ENCODE measurements around the gene SNAP25.

SNAP25 gene

DNA sequence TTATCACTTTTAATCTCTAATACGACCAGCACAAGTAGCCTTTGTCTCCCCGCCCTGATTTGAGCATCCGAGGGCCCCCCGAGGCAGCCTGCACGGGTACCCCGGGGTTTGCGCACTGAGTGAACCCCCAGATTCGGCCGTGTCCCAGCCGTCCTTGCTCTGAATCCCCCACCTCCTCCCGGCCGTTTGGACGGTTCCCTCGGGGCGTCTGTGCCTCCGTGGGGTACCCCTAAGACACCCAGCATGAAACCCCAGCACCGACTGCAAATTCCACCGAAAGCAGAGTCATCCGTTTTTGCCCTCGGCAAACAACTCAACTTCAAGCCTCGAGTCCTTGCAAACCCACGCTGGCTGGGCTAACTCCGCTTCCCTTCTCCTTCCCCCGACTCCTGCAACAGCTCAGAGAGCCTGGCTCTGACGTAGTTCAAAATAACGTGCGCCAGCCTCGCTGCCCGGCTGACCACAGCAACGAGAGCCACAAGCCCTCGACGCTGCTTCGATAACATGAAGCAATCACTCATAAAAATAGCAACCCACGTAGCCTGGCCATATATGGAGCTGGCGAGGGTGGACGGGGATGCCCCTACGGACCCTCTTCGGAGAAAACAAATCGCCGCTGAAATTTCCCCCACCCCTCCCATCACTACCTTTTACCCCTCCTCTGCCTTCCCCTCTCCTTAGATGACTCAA, 764 bp upstream of the SNAP25 start:
- peak; percentile 31 to 41 for DNase-seq

DNA sequence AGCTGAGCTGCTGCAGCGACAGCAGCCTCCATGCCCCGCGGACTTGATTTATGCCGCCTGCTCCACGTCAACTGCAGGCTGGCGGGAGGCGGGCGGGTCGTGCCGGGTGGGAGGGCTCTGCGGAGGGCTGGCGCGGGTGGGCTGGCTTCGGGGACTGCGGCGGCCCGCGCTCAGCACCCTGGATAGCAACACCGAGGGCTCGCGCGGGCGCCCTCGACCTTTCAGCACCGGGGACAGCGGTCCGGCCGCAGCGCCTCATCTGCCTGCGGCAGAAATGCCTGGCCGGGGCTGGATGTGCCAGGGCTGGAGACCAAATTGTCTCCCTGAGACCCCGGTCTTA, 792 bp downstream of the SNAP25 start:
- peak; percentile 68 to 74 for DNase-seq

DNA sequence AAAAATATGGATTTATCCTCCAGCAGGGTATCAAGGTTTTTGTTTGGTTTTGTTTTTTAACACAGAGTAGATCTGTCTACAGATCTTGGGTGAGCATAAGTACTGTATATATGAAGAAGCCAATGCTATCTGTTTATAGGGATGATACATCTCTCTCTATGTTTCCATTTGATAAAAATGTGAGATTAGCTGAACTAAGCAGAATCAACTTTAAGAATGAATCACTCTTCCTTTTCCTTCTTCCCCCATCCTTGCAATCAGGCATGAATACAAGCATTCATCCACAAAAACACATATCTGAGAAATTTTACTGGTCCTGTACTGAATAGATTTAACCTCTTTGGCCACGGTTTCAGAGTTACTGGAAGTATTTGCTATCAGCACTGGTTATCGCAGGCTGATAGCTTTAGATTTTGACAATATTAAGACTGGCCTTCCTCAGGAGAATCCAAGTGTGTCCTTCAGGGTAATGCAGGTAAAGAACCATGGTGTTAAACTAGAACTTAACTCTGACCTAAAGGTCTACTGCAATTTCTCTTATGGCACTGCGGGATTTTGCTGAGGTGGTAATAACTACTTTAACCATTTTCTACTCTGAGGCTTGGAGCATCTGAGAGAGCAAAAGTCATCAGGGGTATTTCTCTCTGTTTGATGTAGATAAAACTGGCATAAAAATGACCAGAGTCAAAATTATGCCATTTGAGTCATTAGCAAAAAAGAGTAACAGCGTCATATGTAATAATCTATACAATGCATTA, 1.5 kb downstream of the SNAP25 start:
- no peak for DNase-seq

DNA sequence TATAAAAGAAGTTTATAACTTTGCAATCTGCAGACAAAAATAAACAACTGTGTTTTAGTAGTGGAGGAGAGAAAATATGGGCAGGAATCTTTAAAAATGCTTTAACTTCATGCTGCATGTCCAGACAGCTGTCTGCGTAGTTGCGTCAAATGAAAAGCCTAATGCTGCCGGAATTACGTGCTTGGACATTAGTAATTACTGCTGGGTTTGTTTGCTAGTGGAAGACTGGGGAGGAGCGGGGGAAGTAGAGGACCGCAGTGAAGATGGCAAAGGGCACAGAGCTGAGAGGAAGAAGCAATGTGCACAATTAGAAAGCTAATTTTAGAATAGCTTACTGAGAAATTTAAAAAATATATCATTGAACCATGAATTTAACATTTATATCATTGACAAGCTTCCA, 2.4 kb downstream of the SNAP25 start:
- DNase-seq = no peak

DNA sequence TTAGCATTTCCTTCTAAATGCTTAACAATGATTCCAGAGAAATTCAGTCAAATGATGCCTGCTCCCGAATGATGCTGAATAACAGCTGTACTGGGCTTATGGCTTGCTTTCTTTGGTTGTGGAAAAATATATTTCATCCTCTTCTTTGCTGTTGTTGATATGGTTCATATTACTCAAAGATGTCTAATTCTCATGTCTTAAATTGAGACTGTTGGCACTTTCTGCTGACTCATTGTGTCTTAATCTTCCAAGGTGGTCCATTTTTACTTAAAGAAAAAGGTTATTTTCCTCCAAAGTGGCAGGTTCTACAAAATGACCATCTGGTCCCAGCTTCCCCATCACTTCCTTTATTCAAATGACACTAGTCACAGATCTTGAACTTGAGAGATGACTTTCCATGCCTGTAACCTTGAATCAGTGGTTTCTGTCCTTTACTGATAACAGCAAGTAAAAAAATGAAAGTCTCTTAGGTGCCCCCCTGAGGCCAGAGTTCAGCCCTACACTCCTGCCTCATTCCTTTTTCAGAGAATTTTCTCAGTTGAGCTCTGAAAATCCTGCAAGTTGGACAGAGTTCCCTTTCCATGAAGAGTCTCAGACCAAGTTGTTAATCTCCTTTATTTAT, 6.9 kb downstream of the SNAP25 start:
- DNase-seq = no peak

DNA sequence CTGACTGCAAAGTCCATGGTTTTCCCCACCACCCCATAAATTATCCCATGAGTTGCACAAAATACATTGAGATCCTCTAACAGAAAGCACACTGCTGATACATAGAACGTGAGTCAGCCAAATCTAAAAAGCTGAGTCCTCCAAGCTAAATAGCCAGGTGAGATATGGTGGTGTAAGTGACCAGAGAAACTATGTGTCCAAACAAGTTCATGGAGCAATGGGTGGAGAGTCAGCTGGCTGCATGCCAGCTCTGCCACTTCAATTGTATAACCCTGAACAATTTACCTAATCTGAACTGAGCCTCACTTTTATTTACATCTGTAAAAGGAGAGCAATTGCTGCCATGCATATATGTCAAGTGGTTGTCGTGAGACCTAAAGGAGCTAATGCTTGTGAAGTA, 9.7 kb downstream of the SNAP25 start:
- no peak for DNase-seq

DNA sequence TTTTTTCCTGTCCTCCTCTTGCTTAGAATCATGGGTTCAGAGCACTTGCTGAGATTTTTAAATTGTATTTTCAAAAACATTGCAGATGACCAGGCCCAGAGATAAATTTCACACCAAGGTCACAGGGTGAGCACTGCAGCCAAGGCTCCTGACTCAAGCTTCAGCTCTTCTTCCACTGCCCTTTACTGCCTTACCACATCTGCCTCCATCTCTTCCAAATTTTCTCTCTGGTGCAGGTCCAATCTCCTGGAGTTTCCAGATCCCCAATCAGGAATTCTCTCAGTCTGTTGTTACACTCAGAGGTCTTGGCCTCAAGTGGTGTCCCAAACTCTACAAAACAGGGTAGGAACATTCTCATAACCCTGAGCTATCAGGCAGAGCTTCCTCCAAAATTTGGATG, 12.7 kb downstream of the SNAP25 start:
- no peak for DNase-seq

DNA sequence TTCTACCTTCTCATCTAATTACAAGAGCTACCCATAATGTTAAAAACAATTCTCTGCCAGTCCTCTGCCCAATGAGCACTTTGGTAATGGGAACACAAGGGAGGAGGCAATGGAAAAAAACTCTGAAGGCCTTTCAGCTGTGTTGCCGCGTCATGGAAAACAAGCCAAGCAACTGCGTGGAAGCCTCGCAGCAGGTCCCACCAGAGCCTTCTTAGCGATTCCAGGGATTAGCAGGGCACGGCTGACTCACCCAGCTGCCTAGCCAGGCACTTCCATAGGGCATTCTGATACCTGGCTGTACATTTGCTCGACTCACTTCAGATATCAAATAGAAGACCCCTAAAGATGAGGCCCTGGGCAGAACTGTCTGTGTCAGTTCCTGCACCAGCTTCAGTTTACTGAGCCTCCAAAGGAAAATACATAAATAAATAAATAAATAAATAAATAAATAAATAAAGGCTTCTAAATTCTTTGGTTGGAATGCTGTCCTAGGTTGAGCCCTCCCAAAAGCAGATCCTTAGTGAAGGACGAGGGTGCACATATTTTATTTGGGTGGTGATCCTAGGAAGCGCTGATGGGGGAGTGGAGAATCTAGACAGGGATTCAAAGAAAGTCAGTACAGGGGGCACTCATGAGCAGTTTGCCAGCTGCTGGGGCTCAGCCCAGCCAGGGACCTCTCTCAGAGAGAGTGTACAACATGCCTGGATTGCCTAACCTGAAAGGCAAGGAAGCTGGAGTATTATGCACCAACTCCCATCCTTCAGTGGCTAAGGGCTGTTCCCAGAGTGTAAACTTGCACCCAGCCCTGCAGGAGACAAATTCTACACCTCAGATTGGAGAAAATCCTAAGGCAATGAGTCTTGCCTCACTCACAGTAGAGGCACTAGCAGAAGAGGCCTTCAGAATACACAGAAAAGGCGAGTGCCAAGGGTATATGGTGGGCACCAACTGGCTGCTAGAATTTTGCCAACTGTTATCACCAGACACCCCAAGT, 18.2 kb downstream of the SNAP25 start:
- DNase-seq = no peak

DNA sequence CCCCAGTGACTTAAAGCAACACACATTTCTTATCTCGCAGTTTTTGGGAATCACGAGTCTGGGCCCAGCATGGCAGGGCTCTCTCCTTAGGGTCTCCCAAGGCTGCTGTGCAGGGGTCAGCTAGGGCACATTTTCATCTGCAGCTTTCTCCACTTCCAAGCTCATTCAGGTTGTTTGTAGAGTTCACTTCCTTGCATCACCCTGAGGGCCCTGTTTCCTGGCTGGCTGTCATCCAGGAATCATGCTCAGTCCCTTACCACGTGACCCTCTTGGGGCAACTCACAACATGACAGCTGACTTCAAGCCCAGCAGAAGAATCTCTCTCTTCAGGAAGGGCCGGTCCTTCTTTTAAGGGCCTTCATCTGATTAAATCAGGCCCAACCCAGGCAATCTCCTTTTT, 21.3 kb downstream of the SNAP25 start:
- no peak for DNase-seq

DNA sequence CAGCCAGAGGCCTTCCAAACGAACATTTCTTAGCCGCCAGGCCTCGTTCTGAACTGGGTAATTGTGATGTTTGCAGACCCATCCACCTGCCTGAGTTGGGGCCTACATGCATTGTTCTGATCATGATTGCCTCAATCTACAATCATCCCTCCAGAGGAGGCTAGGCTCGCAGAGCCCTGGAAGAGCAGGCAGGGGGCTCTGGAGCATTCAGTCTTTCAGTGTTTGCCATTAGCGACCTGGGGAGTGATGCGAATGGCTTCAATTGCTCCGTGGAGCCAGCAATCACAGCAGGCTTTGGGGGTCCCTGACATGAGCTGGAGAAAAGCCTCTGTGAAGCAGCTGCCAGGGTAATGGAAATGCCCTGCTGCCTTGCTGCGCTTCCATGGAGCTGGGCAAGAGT, 22.0 kb downstream of the SNAP25 start:
- no peak for DNase-seq

DNA sequence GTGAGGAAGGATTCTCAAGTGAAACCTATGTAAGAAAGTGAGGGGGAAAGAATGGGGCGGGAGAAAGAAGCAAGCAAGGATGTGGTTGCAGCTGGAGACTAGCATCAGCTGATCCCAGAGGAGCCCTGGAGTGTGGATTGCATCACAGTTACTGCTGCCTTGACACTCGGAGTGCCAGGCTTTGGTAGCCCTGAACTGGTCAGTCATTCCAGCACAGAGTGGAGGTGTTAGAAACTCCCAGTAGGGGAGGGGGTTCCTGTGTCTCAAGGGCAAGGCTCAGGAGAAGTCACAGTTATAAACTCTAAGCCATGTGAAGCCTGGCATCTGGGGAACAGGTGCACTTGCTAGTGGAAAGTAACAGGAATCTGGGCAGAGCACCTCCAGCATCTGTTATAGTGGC, 23.5 kb downstream of the SNAP25 start:
- no peak for DNase-seq

DNA sequence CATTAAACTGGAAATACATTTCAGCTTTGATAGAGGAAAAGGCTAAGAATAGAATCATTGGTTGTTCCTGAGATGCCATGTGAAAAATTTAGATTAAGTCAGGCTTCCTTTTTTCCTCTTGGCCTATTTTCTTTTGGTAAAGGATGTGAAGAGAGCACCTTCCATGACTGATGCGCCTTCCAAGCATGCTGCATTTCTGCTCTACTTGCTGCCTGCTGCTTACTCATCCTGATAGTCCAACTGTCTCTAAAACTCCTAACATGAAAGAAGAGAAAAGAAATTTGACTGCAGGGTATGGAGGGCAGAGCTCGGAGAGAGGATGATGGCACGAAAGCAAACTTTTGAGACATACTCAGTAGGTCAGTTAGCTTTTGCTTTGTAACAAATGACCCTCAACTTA, 28.8 kb downstream of the SNAP25 start:
- DNase-seq = no peak

DNA sequence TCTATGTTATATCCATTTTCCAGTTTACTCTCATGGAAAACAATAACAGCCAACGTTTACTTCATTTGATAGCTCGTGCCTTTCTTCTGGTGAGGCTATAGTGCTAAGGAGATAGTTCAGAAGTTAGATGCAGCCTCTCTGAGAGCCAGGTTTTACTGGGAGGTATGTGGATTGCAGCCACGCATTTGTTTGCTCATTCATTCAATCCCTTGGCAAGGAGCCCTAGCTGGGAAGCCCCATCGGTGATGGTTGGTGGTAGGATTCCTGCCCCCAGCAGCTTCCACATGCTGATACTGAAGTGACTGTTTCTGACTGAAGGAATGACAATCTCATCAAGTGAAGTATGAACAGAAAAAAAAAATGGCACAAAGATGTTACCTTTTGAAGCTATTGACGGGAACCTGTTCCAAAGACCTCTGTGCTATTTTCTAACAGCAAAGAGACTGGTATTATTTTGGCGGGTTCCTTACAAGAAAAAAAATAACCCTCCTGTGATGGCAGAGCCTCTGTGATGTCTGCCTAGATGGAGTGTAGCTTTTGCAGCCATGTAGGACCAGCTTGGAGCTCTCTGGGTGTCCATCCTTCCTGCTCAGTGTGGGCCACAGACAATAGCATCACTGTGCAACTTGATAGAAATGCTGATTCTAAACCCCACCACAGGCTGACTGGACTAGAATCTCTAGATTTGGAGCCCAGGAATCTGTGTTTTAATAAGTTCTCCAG, 30.6 kb downstream of the SNAP25 start:
- no peak for DNase-seq

DNA sequence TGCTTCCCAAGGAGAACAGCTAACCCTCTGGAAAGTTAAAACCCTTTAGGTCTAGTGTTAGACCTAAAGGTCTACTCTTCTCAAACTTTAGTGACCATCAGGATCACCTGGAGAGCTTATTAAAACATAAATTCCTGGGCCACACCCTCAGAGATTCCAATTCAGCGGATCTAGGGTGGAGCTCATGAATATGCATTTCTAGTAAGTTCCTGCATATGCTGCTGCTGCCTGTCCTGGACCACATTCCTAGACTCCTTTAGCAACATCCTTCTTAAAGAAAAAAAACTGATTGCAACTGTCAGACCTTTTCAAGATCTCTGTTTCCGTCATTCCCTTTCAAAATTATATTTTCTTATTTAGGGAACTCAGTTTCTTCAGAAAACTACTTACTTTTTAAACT, 31.2 kb downstream of the SNAP25 start:
- DNase-seq = no peak

DNA sequence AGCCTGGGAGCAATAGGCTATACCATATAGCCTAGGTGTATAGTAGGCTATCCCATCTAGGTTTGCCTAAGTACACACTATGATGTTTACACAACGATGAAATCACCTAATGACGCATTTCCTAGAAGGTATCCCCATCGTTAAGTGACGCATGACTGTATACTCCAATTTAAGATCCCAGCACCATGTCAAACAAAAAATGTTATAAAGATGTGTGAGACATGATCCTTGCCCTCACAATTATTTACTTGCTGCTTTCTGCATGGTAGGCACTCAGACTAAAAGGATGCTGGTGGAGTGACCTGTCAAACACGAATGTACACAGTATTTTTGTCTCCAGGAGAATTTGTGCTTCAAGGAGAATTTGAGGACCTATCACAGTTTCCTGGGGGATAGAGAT, 32.3 kb downstream of the SNAP25 start:
- no peak for DNase-seq

DNA sequence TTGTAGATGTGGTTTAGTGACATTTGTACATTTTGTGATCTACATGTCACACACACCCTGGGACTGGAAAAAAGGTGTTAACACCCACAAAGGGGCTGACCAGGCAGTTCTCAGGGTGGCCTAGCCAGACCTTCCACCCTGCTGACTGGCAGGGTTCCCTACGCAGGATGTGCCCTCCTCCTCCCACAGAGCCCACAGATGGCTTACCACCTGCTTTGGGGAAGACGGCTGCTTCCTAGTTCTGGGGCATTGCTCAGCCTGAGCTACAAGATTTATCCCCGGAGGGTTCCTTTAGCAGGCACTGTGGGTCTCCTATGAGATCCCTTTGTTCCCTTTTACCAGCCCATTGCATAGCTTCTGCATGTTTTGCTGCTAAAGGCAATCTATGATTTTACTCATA, 35.1 kb downstream of the SNAP25 start:
- no peak for DNase-seq

DNA sequence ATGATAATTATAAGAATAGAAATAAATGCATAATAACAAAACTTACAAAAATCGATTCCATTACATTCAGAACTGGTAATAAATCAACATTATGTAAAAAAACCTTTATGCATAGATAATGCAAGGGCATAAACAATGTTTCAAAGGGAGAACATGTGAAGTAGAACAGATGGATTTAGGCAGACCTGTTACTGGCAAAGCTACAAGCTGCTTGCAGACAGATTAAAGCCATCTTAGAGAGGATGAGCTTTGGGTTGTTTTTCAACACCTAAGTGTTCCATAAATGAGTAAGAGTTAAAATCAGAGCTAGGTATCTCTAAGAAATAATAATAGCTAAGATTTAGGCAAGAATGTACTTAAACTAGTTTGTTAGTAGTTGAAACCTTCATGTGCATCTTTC, 37.2 kb downstream of the SNAP25 start:
- DNase-seq = no peak

DNA sequence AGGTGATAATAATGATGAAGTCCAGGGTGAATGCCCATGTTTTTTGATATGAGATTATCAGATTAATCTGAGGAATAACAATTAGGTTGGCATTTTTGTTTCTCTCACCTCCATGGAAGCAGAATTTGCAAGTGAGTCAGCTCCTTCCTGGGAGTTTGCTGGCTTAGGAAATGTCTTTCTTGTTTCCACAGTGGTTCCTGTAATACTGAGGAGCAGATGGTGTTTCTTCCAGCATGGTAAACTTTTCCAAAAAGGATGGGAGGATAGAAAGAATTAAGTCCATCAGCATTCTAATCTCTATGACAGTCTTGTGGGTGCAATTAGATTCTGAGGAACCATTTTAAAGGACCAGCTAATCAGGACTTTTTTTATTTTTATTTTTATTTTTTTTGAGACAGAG, 40.5 kb downstream of the SNAP25 start:
- DNase-seq = no peak

DNA sequence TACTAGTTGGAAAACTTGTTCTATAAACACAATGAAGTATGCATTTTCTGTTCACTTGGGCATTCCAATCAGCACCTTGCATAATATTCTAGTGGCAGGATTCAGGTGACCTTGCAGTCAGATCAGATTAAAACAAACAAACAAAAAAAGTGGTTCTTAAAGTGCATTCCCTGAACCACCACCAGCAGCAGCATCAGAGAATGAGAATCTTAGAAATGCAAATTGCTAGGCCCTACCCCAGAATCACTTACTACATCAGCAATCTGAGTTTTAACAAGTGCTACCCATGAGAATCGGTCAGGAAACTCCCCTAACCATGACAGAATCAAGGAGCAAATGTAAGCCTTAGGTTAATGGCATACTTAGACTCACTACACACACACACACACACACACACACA, 41.7 kb downstream of the SNAP25 start:
- DNase-seq = no peak

DNA sequence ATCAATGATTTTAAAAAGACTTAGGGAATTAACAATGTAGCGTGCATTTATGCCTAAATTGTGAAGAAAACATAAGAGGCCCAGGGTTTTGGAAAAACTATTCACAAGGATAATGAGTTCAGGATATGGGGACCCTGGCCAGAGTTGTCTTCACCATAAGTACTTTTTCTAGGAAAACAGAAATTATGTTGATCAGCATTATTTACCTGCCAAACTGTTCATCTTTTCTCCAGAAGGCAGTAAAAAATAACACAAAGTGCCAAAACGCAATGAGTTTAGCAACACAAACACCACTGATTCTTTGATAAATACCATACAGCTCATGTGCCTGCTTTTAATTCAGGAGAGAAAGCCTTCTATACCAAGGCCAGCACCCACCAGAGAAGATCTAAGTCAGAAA, 43.1 kb downstream of the SNAP25 start:
- no peak for DNase-seq

DNA sequence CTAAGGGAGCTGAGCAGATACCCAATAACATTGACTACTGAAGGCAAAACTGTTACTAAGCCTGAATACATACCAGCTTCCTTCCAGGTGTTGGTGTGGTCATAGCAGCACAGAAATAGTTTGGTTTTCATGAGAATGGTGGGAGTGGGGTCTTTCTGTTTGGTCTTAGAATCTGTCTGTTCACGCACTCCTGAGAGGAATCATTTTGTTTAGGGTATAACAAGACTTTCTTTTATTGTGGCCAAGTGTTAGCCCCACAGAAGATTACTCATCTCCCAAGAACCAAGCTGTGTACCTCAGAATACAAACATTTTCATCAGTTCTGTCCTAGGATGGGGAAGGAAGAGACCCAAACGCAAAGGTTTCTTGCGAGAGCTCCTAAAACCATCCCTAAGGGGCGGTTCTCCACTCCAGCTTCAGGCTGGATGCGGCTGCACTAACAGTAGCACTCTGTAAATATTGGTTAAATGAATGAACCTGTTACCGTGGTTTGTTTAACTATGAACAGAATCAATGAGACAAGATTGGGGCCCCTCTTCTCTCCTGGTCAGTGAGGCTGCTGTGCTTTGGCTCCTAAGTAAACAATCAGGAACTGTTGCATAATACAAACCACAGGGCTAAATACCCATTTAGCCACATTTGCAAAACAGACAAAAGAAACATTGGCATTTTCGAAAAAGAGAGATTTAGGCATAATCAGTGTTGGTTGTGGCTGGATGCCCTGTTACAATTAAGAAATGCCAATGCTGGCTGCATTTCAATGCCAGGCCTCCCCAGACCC, 44.9 kb downstream of the SNAP25 start:
- no peak for DNase-seq

DNA sequence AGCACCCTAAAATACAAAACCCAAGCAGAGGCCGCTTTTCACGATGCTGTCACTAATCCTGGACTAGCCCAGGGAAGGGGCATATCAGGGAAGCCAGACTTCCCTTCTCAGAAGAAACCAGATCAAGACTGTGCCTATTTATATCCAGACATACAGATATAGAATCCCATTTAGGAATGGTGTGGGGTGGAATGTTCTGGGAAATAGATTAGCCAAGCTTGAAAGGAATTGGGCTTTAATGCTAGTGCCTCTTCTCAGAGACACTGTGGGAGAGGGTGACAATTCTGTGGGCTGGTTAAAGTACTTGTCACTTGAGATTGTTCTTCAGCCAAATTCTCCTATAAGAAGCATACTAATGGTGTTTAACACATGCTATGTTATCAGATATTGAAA, 45.5 kb downstream of the SNAP25 start:
- no peak for DNase-seq
